NK-92 (cell line): ENCODE data around the gene POU3F2.

Experiments
- DNase-seq: peaks from one replicate; lab custom pipeline; 2025; ENCODE audit not compliant: unreplicated experiment; lab: John Stamatoyannopoulos, UW

The POU3F2 gene

GRCh38 chr6:98830146-98830545, 4.2 kb upstream of the POU3F2 start:
- DNase-seq = no peak

- DNase-seq = no peak
These were observed 3.1 kb upstream of the POU3F2 start for GRCh38 chr6:98831057-98831958.

- no peak for DNase-seq
These were observed 2.5 kb upstream of the POU3F2 start for GRCh38 chr6:98831959-98832283.

GRCh38 chr6:98832284-98833056, 1.9 kb upstream of the POU3F2 start:
- DNase-seq = no peak

- no peak for DNase-seq
These were observed 1.4 kb upstream of the POU3F2 start for GRCh38 chr6:98833057-98833306.

- no peak for DNase-seq
These were observed 891 bp upstream of the POU3F2 start for GRCh38 chr6:98833307-98834059.

- no peak for DNase-seq
These were observed 1.0 kb downstream of the POU3F2 start for GRCh38 chr6:98835149-98836024.

GRCh38 chr6:98836025-98836961, 1.9 kb downstream of the POU3F2 start:
- no peak for DNase-seq

- no peak for DNase-seq
These were observed 2.9 kb downstream of the POU3F2 start for GRCh38 chr6:98836962-98837944.

- DNase-seq = no peak
These were observed 3.7 kb downstream of the POU3F2 start for GRCh38 chr6:98838032-98838431.

- DNase-seq = no peak
These were observed 4.6 kb downstream of the POU3F2 start for GRCh38 chr6:98838975-98839374.

GRCh38 chr6:98839781-98840361, 5.5 kb downstream of the POU3F2 start:
- no peak for DNase-seq

- DNase-seq = no peak
These were observed 6.0 kb downstream of the POU3F2 start for GRCh38 chr6:98840385-98840784.

- no peak for DNase-seq
These were observed 6.7 kb downstream of the POU3F2 start for GRCh38 chr6:98840996-98841513.

- no peak for DNase-seq
These were observed 7.4 kb downstream of the POU3F2 start for GRCh38 chr6:98841621-98842341.

GRCh38 chr6:98842342-98843180, 8.2 kb downstream of the POU3F2 start:
- DNase-seq = no peak
